Esophagus muscularis mucosa (tissue), 3 donors: ENCODE measurements around the gene ADSS1.

Experiments used
- CTCF ChIP-seq, 3 experiments: fragments of 200-600 bp in 2 of 3; fragments of 450-650 bp in 1 of 3; sonication (generic) in 2 of 3; IDR thresholded peaks; one replicate each; pipeline ENCODE4 v1.5.1; 2017 to 2019; ENCODE audit warnings: antibody characterized with exemption in 3 of 3, mild to moderate bottlenecking in 2 of 3, moderate library complexity in 1 of 3
- POLR2A ChIP-seq: fragments of 450-650 bp; IDR thresholded peaks from one replicate; pipeline ENCODE4 v1.6.1; 2017; ENCODE audit warnings: antibody characterized with exemption, moderate library complexity, mild to moderate bottlenecking, low read depth

DNA sequence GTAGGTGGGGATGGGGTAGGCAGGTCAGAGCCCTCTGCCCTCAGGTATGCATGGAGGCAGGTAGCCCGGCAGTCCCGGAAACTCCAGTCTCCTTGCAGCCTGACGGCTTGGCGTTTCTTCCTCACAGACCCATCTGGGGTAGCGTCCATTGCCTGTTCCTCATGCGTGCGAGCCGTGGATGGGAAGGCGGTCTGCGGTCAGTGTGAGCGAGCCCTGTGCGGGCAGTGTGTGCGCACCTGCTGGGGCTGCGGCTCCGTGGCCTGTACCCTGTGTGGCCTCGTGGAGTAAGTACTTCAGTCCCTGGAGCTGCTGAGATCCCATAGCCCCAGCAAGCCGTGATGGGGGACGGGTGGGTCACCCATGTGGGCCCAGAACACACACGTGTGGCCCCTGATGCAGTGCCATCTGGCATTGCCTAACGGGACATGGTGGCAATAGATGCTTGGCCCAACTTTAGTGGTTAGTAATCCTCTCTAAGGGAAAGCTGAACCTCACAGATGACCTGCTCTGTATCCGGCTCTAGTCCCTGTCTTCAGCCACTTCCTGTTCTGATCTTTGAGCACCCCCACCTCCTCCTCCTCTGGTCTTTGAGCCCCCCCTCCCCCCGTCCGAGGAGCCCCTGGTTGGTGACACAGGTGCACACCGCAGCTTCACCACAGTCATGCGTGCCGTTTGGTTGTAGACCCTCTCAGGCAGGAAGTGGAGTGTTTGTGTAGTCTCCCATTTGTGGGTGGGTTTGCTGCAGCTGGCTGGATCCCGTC is 32.6 kb downstream of the ADSS1 start:
- TF ChIP-seq CTCF (IDR thresholded peaks at IDR 0.05) = no peak
- TF ChIP-seq POLR2A = no peak
